Midbrain (tissue), 1 donor: ENCODE data around the gene NASP.

Experiments
- DNase-seq: peaks from one replicate; lab custom pipeline; 2025; lab: John Stamatoyannopoulos, UW

Gene NASP

GRCh38 chr1:45667321-45668111 is 83.7 kb downstream of the NASP start:
- no peak for DNase-seq
